ENCODE data around the gene NFE2L3.
"Not testable (repeated sequence)": the region's sequence is repeated elsewhere in the genome, so short reads cannot be mapped to it uniquely, and the experiment has no call there.

The NFE2L3 gene

DNA sequence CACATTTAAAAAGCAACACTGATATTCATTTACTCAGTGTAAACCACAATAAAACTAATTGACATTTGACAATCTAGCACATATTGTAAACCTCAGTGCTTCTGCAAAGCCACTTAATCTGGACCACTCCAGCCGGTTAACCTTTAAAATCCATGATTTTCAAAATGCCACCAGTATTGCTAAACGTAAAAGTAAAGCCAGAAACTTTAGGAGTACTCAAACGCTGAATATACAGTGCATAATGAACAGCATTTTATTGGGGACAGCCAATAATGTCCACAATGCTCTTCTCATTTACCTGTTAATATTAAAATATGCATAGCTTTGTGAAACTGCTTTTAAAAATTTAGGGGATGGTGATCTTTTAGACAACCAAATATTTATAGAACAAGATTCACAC is 37.7 kb downstream of the NFE2L3 start:
- TF ChIP-seq, protein P1, sequence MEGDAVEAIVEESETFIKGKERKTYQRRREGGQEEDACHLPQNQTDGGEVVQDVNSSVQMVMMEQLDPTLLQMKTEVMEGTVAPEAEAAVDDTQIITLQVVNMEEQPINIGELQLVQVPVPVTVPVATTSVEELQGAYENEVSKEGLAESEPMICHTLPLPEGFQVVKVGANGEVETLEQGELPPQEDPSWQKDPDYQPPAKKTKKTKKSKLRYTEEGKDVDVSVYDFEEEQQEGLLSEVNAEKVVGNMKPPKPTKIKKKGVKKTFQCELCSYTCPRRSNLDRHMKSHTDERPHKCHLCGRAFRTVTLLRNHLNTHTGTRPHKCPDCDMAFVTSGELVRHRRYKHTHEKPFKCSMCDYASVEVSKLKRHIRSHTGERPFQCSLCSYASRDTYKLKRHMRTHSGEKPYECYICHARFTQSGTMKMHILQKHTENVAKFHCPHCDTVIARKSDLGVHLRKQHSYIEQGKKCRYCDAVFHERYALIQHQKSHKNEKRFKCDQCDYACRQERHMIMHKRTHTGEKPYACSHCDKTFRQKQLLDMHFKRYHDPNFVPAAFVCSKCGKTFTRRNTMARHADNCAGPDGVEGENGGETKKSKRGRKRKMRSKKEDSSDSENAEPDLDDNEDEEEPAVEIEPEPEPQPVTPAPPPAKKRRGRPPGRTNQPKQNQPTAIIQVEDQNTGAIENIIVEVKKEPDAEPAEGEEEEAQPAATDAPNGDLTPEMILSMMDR (conservative IDR thresholded peaks at IDR 0.05; ENCODE audit: low read depth, low read length), result no peak
- DNase-seq (ENCODE audit: low read depth), result no peak
- H3K4me3 ChIP-seq (ENCODE audit: low read depth, low read length), result no peak overlapping the region

GRCh38 chr7:26190417-26190869 is 38.4 kb downstream of the NFE2L3 start:
- TF ChIP-seq, protein P1 (conservative IDR thresholded peaks at IDR 0.05; ENCODE audit: low read depth, low read length), result no peak
- DNase-seq (ENCODE audit: low read depth), result no peak
- H3K4me3 ChIP-seq (ENCODE audit: low read depth, low read length), result no peak overlapping the region

GRCh38 chr7:26191233-26191973 is 39.4 kb downstream of the NFE2L3 start:
- TF ChIP-seq, protein P1 (conservative IDR thresholded peaks at IDR 0.05; ENCODE audit: low read depth, low read length), result no peak
- no peak for DNase-seq (ENCODE audit: low read depth)
- H3K4me3 ChIP-seq (ENCODE audit: low read depth, low read length), result no peak overlapping the region

GRCh38 chr7:26191974-26192479 is 40.0 kb downstream of the NFE2L3 start:
- TF ChIP-seq, protein P1 (conservative IDR thresholded peaks at IDR 0.05; ENCODE audit: low read depth, low read length), result no peak
- no peak for DNase-seq (ENCODE audit: low read depth)
- H3K4me3 ChIP-seq (ENCODE audit: low read depth, low read length), result no peak overlapping the region

GRCh38 chr7:26192485-26193087 is 40.6 kb downstream of the NFE2L3 start:
- H3K4me3 ChIP-seq (ENCODE audit: low read depth, low read length), result no peak overlapping the region
- DNase-seq (ENCODE audit: low read depth), result no peak
- TF ChIP-seq, protein P1 (conservative IDR thresholded peaks at IDR 0.05; ENCODE audit: low read depth, low read length), result no peak

GRCh38 chr7:26193432-26194207 is 41.6 kb downstream of the NFE2L3 start:
- TF ChIP-seq, protein P1 (conservative IDR thresholded peaks at IDR 0.05; ENCODE audit: low read depth, low read length), result no peak
- DNase-seq (ENCODE audit: low read depth), result no peak
- no peak overlapping the region for H3K4me3 ChIP-seq (ENCODE audit: low read depth, low read length)

GRCh38 chr7:26194764-26195163 is 42.8 kb downstream of the NFE2L3 start:
- not testable (repeated sequence) for DNase-seq (ENCODE audit: low read depth)

More at GRCh38 chr7:26194764-26195163, 42.8 kb downstream of the NFE2L3 start:
- H3K4me3 ChIP-seq (ENCODE audit: low read depth, low read length), result not testable (repeated sequence)

Data from choroid plexus epithelial cell (primary cell).